HG02852 (cell line): ENCODE results near the gene HDAC6.

Experiments used
- ATAC-seq: cut with Tn5 transposase; IDR thresholded peaks from one replicate; pipeline ENCODE4 v1.9.1; 2021; ENCODE audit warnings: mild to moderate bottlenecking, moderate library complexity; ENCODE audit not compliant: unreplicated experiment

Gene HDAC6

DNA sequence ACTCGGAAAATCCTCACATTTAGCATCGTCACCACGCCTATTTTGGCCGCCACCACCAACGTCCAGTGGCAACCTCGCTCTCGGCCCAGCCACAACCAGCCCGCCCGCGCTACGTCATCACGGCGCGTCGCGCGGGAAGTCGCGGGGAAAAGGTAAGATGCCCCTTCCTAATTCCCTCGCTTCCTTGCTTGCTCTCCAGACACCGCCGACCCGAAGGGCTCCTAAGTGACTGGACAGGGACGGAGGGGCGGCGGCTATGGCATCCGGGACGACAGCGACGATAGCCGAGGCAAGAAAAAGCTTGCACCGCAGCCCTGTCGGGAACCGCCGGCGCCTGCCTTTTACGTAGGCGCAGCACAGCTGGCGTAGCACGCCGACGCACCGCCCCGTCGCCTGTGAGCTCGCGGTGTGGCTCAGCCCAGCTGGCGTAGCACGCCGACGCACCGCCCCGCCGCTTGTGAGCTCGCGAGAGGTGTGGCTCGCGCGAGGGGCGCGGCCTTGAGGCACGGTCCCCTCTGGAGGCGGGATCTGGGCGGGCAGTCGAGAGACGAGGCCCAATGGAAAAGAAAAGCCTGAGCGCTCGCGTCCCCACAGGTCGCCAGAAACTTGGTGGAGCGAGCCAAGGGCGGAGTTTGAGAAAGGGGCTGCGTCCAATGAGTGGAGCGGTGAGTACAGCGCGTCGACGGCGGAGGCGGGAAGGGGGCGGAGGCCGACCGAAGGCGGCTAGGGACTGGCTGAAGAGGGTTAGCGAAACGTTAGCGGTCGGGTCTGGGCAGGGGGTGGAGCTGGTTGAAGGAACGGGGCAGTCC, at the start of gene HDAC6:
Gene HDAC6 (plus strand): TSS at position 788 of the 809 bp plus-strand sequence. CDS start 626 bp downstream, outside the sequence.
- peak; percentile 87 for ATAC-seq

GRCh38 chrX:48752498-48752897, 49.4 kb upstream of the HDAC6 start:
- no peak for ATAC-seq

DNA sequence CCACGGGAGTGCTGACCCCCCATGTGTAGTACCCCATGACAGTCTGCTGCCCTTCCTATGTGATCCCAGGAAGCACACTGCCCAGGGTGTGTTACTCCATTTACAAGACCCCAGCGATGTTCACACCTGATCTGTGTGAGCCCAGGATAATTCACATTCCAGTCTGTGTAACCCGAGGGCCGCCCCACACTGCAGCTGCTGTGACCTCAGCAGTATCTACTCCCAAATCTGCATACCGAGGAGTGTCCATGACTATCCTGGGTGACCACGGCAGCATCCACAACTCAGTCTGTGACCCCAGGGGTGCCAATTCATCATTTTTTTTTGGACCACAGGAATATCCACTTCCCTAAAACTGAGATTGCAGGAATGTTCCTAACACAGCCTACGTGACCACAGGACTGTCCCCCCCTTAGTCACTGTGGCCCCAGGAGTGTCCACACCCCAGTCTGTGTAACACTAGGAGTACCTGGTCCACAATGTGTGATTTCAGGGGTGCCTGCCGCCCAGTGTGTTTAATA, 48.1 kb upstream of the HDAC6 start:
- no peak for ATAC-seq

DNA sequence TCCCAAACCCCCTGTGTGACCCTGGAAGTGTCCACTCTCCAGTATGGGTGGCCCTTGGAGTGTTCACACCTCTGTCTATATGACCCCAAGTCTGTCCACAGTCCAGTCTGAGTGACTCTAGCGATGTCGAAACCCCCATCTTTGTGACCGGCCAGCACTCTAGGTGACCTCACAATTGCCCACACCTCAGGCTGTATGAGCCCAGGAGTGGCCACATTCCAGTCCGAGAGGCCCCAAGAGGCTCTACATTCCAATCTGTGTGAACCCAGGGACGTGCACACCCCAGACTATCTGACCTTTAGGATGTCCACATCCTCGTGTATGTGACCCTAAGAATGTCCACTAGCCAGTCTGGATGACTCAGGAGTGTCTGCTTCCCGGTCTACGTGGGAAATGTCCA, 47.6 kb upstream of the HDAC6 start:
- no peak for ATAC-seq

DNA sequence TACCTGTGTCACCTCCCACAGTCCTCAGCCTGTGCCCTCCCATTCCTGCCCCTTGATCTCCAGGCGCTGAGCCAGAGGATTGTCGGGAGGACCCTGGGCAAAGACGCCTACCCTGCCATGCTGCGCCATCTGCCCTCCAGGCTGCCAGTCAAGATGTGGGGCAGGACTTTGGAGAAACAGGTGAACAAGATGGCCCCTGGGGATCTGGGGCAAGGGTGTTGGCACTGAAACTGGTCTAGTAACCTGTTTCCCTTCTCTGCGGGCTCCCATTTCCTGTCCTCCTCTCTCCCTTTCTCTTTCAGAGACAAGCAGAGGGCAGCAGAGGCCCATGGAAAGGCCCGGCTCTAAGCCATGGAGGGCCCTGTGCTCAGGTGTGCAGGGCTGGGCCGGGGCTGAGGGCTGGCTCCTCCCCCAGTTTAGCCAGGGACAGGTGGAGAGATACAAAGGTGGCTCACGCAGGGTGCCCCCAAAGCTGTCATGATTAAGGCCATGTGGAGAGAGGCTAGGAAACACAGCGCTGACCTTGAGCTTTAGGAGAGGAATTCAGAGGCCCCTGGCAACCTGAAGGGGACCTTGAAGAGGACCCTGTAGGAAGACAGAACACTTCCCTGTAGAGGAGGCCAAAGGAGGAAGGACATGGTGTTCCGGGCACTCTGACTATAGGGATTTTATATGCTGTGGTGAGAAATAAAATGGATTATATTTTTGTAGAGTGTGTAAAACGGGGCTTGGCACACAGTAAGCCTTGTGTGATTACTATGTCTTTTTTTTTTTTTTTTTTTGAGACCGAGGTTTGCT, 40.0 kb upstream of the HDAC6 start, which contains the start of gene GLOD5:
Gene GLOD5 (plus strand): TSS at position 74 of the 798 bp plus-strand sequence. CDS start 44 bp downstream, at position 118.
- no peak for ATAC-seq

GRCh38 chrX:48769230-48769629, 32.6 kb upstream of the HDAC6 start:
- no peak for ATAC-seq

- no peak for ATAC-seq
Measured at GRCh38 chrX:48770296-48770695, 31.6 kb upstream of the HDAC6 start.

- ATAC-seq, result no peak
Measured at GRCh38 chrX:48772602-48773001, 29.3 kb upstream of the HDAC6 start.

- no peak for ATAC-seq
Measured at GRCh38 chrX:48776818-48777439, 24.9 kb upstream of the HDAC6 start.

DNA sequence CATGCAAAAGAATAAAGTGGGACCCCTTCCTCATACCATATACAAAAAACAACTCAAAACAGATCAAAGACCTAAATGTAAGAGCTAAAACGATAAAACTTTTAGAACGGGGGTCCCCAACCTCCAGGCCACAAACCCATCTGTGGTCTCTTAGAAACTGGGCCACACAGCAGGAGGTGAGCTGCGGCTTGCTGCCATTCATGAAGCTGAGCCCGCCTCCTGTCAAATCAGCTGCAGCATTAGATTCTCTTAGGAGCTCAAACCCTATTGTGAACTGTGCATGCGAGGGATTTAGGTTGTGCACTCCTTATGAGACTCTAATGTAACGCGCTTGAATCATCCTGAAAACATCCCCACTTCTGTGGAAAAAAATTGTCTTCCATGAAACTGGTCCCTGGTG, 22.5 kb upstream of the HDAC6 start:
- ATAC-seq, result no peak

GRCh38 chrX:48781705-48782104, 20.2 kb upstream of the HDAC6 start:
- ATAC-seq, result no peak

GRCh38 chrX:48782216-48782615, 19.7 kb upstream of the HDAC6 start:
- ATAC-seq, result no peak

DNA sequence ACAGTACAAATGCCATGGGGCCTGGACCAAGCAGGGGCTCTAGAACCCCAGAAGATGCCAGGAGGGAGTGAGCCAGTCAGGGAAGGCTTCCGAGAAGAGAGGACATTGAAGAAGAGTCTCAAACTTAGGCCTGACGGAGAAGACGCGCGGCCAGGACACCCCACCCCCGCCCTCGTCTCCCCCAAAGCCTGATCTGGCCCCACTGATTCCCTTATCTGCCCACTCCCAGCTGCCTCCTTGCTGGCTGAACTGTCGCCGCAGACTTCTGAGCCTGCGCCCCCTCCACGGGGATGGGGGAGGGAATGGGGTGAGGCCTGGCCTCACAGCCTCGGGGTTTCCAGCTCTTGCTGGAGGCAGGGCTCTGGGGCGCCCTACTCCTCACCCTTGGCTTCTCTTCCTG, 19.1 kb upstream of the HDAC6 start:
- ATAC-seq, result no peak

- ATAC-seq, result no peak
Measured at GRCh38 chrX:48784726-48785125, 17.1 kb upstream of the HDAC6 start.

DNA sequence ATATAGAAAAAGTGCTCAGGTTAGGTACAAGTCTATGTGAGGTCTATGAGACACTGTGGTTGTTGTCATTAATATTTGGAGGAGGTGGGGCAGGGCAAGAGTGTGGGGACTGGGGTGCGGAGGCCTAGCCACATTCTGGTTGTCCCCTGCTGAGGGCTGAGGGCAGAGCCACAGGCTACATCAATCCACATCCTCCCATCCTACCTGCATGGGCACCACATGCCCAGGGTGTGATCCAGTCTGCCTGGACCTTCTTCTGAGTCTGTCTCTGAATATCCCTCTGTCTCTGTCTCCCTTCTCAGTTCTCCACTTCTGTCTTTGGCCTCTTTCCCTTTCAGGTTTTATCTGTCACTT, 16.7 kb upstream of the HDAC6 start:
- no peak for ATAC-seq

GRCh38 chrX:48785540-48786214, 16.2 kb upstream of the HDAC6 start:
- no peak for ATAC-seq

DNA sequence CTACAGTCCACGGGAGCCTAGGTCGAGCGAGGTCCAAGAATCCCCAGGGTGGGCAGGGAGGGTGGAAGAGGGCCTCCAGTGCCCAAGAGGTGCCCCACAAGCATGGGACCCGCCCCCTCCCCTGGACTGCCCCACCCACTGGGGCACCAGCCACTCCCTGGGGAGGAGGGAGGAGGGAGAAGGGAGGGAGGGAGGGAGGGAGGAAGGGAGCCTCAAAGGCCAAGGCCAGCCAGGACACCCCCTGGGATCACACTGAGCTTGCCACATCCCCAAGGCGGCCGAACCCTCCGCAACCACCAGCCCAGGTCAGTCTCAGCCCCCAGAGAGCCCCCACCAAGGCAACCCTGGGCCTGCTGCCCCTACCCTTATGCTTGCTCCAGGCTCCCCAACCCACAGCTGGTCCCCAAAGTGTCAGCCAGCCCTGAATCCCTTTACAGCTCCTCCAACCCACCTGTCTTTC, 15.5 kb upstream of the HDAC6 start, which contains the start of gene GATA1:
Gene GATA1 (plus strand): TSS at position 250 of the 460 bp plus-strand sequence. CDS start 4,520 bp downstream, outside the sequence.
- no peak for ATAC-seq

GRCh38 chrX:48786825-48787504, 14.9 kb upstream of the HDAC6 start:
- no peak for ATAC-seq

DNA sequence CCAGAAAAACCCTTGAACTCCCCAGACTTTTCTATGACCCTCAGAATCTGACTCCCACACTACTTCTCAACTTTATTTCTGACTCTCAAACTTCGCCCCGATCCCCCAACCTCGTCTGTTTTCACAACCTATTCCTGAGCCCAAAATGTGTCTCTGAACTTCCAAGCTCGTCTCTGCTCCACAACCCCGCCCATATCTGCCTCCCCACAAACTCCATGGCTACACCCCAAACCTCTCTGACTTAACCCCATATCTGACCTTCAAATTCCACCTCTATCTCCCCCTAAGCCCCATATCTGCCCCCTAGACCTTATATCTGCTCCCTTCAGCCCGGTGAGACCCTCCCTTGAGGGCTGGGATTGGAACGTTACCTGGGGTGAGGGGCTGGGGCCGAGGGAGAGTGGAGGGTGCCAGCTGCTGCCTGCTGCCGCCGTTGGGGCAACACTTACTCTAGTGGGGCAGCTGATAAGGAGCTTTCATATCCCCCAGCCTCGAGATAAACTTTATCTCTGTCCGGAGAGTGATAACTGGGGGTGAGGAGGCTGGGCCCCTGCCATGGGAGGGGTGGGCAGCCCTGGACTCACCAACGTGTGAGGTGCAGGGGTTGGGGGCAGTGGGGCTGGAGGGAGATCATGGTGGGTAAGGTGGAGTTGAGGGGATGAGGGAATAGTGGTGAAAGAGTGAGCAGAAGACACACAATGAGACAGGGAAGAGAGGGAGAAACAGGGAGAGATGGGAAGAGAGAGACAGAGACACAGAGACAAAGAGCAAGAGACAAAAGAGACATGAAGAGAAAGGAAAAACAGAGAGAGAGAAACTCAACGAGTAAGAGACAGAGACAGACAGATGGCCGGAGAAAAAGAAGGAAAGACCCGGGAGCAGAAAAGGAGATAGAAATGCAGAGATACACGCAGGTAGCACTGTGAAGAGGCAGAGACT, 14.1 kb upstream of the HDAC6 start:
- no peak for ATAC-seq
